Cardiac muscle cell (in vitro differentiated cells and primary cell): ENCODE results near the gene GRB10. TPM values are rescaled to one million over a fixed set of nuclear protein-coding genes. Genes with fewer than 3 reads are reported as not detected.
"Not testable (repeated sequence)": the region's sequence is repeated elsewhere in the genome, so short reads cannot be mapped to it uniquely, and the experiment has no call there.

Experiments
- DNase-seq, 2 donors: peaks; one replicate each; pipeline versions ENCODE4 v3.0.0 to v3.0.0-alpha.2; 2010 to 2017; ENCODE audit warnings: low read depth in 1 of 2, low spot score in 1 of 2
- H3K27ac ChIP-seq: fragments of 200-600 bp; sonication (generic); 2 replicates; pipeline ENCODE4 v1.5.1; 2016
- H3K27me3 ChIP-seq: fragments of 200-600 bp; sonication (generic); 2 replicates; pipeline ENCODE4 v1.6.0; 2016; ENCODE audit warnings: control low read depth
- H3K36me3 ChIP-seq: fragments of 200-600 bp; sonication (generic); 2 replicates; pipeline ENCODE4 v1.5.1; 2016; ENCODE audit warnings: control low read depth
- H3K4me1 ChIP-seq: fragments of 200-600 bp; sonication (generic); 2 replicates; pipeline ENCODE4 v1.8.1; 2017; ENCODE audit warnings: low read depth, mild to moderate bottlenecking, mixed run types
- H3K4me3 ChIP-seq: fragments of 200-600 bp; sonication (generic); 2 replicates; pipeline ENCODE4 v1.5.1; 2016; ENCODE audit warnings: mild to moderate bottlenecking
- H3K9me3 ChIP-seq: fragments of 200-600 bp; sonication (generic); 2 replicates; pipeline ENCODE4 v1.5.1; 2017; ENCODE audit warnings: low read depth, mild to moderate bottlenecking, control low read depth
- CTCF ChIP-seq: IDR thresholded peaks from 2 replicates; pipeline ENCODE4 v1.5.1; 2012; ENCODE audit warnings: low read depth, mild to moderate bottlenecking, low read length
- polyA plus RNA-seq: library from polyadenylated mRNA; unstranded; fragments of >200 nt; fragmentation: Nextera tagmentation; extraction: Ambion mirVana; gene quantifications from 2 replicates; pipeline ENCODE4 v1.2.1, GENCODE V29; 2016
- total RNA-seq: library from RNA; depleted of rRNA; stranded (reverse); fragments of >200 nt; gene quantifications from 2 replicates; pipeline ENCODE4 v1.2.3, GENCODE V29; 2016

The GRB10 gene
- total and polyA plus RNA-seq, 2 experiments from 2014 or later: 9.9 to 25.3 TPM

- H3K9me3 ChIP-seq: no peaks in the 10 kb centered on the region
- no peaks in the 10 kb centered on the region for H3K36me3 ChIP-seq
- no peaks in the 10 kb centered on the region for H3K27me3 ChIP-seq
- H3K4me3 ChIP-seq: no peak overlapping the region
- TF ChIP-seq CTCF: no peak
- no peak for DNase-seq
- H3K27ac ChIP-seq: no peak overlapping the region
- H3K4me1 ChIP-seq: no peaks in the 10 kb centered on the region
Measured at GRCh38 chr7:50577569-50577968, 205.1 kb downstream of the GRB10 start.

DNA sequence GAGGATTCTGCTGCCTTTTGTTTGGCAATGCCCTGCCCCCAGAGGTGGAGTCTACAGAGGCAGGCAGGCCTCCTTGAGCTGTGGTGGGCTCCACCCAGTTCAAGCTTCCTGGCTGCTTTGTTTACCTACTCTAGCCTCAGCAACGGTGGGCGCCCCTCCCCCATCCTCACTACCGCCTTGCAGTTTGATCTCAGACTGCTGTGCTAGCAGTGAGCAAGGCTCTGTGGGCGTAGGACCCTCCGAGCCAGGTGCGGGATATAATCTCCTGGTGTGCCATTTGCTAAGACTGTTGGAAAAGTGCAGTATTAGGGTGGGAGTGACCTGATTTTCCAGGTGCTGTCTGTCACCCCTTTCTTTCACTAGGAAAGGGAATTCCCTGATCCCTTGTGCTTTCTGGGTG, 206.3 kb downstream of the GRB10 start:
- H3K4me1 ChIP-seq, H3K4me3 ChIP-seq, H3K36me3 ChIP-seq, H3K27ac ChIP-seq, H3K27me3 ChIP-seq, H3K9me3 ChIP-seq, DNase-seq: not testable (repeated sequence)

- Histone ChIP-seq H3K36me3 (no peaks in the 10 kb centered on the region), H3K27ac (no peak overlapping the region), H3K27me3 (no peaks in the 10 kb centered on the region), H3K4me1 (no peaks in the 10 kb centered on the region), H3K9me3 (no peaks in the 10 kb centered on the region), H3K4me3 (no peak overlapping the region)
- no peak for DNase-seq
- no peak for TF ChIP-seq CTCF
Measured at GRCh38 chr7:50567715-50568261, 214.9 kb downstream of the GRB10 start.

DNA sequence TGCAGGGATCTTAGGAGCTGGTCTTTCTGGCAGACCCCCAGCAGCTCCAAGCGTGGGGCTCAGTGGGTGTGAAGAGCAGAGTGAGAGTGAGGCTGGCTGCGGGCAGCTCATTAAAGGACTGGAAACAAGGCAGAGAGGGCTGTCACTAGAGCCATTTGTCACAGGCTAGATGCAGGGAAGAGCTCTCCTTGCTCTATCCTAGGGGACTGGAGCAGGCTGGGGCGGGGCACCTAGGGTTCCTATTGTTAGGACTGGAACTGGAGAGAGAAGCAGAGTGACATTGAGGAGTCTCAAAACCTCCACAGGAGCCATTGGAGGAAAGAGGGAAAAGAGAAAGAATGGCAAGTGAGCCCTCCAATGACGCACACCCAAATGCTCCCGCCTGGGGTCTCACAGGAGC, 216.7 kb downstream of the GRB10 start:
- no peaks in the 10 kb centered on the region for H3K4me1 ChIP-seq
- no peak overlapping the region for H3K4me3 ChIP-seq
- H3K36me3 ChIP-seq: no peaks in the 10 kb centered on the region
- H3K27ac ChIP-seq: no peak overlapping the region
- H3K9me3 ChIP-seq: no peaks in the 10 kb centered on the region
- no peaks in the 10 kb centered on the region for H3K27me3 ChIP-seq
- no peak for DNase-seq
- no peak for TF ChIP-seq CTCF

DNA sequence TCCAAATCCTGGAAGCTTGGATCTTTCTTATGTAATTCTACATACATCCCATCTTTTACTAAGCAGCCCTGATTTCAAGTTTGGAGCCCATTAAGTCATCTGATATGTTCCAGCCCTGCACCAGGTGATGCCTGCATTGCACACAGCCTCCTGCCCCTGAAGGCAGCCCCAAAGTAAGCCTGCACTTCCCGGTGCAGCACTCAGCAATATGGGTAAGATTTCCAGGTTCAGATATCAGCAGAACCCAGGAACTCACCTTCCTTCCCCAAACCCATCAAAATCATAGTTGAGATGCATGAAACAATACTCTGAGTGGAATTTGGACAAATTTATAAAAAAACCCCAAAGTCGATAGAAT, 217.2 kb downstream of the GRB10 start:
- no peaks in the 10 kb centered on the region for H3K27me3 ChIP-seq
- H3K4me1 ChIP-seq: no peaks in the 10 kb centered on the region
- no peak overlapping the region for H3K27ac ChIP-seq
- H3K36me3 ChIP-seq: no peaks in the 10 kb centered on the region
- DNase-seq: no peak
- no peak overlapping the region for H3K4me3 ChIP-seq
- H3K9me3 ChIP-seq: no peaks in the 10 kb centered on the region
- no peak for TF ChIP-seq CTCF

DNA sequence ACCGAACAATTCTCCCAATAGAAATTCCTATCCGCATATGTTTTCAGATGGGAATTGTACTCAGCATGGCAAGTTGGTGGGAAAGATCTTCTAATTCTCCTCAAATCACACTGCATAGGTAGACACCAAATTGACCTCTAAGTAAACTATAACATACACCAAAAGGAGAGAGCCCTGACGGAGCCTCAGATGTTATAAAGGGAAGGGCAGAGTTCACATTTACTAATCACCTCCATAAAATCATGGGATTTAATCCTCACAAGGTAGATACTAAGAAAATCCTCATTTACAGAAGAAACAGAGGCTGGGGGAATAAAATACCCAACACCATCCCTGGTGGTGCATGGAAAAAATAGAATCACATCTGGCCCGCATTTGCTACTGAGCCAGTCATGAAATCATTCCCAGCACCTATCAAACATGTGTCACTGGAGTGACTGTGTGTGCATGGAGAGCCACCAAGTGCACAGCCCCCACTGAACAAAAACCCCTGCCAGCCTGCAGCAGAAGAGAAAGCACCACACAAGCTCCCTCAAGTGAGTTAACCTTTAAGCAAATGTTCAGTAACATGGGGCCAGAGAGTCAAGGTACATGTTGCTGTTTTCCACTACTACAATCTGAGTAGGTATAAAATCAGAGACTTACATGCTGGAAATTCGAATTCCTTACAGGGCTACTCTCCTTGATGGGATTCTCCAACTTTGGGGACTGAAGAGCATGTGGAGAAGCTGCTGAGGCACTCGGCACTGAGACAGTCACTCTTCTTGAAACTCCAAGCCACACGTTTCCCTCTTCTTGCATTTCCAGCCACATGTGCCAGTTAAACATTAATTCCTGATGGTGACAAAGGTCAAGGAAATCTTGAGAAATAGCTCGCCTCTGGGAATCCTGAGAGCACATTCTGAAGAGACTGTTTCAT, 217.8 kb downstream of the GRB10 start, which contains the start of gene DDC:
Gene DDC (minus strand): TSS at position 766 of the 919 bp plus-strand sequence. CDS start 21,320 bp downstream, outside the sequence.
- Histone ChIP-seq H3K4me3 (no peak within 1 kb of the TSS), H3K36me3 (no peaks in the 10 kb centered on the region), H3K27ac (no peak within 1 kb of the TSS), H3K4me1 (no peaks in the 10 kb centered on the region), H3K9me3 (no peaks in the 10 kb centered on the region), H3K27me3 (no peaks in the 10 kb centered on the region)
- no peak for TF ChIP-seq CTCF
- no peak for DNase-seq
